HCT116 (cell line): ENCODE results near the gene KIF26A. TPM values are rescaled to one million over a fixed set of nuclear protein-coding genes. Genes with fewer than 3 reads are reported as not detected.

Experiments
- ATAC-seq: fragments of 200-7000 bp; cut with Tn5 transposase; 2 replicates; pipeline ENCODE4 v1.9.1; 2020; ENCODE audit warnings: mild to moderate bottlenecking, moderate library complexity
- BruUV-seq: library from RNA; stranded (reverse); fragments of 400-500 nt; replicated peaks from 2 replicates; lab custom pipeline; 2021; lab: Mats Ljungman, UMichigan
- CTCF ChIA-PET: fragments of 300-600 bp; sonication (Branson Sonifier 250); formaldehyde crosslinking; loops from one replicate; lab custom pipeline; 2021; ENCODE audit warnings: antibody characterized with exemption; lab: Charles Lee
- POLR2A ChIA-PET: fragments of 300-600, 350-600 bp; sonication (Branson Sonifier 250); formaldehyde crosslinking; loops from one replicate; lab custom pipeline; 2021; ENCODE audit warnings: antibody characterized with exemption; lab: Charles Lee
- RAD21 ChIA-PET, 2 experiments: fragments of 300-600 bp; sonication (Branson Sonifier 250); formaldehyde crosslinking; loops; one replicate each; lab custom pipeline; 2023; ENCODE audit warnings: low total read pairs in 2 of 2; ENCODE audit not compliant: uncharacterized antibody in 2 of 2, unreplicated experiment in 2 of 2, low non-redundant PET in 1 of 2; lab: Charles Lee
- DNase-seq: peaks from one replicate; pipeline ENCODE4 v3.0.0-alpha.2; 2010; ENCODE audit warnings: low read depth, low spot score
- H2AFZ ChIP-seq: fragments of 200-600 bp; shearing (Covaris generic), sonication (generic); 2 replicates; pipeline ENCODE4 v1.6.1; 2017; ENCODE audit warnings: low read depth, mixed run types, mixed read lengths, antibody characterized with exemption, low read length; ENCODE audit not compliant: poor library complexity, severe bottlenecking
- H3K27ac ChIP-seq: 2 replicates; pipeline ENCODE4 v1.5.1; 2012; ENCODE audit warnings: low read depth, low read length
- H3K27me3 ChIP-seq: fragments of 200-600 bp; sonication (generic); 2 replicates; pipeline ENCODE4 v1.6.1; 2016; ENCODE audit warnings: mixed run types, low read length, mixed read lengths; ENCODE audit not compliant: insufficient read depth
- H3K36me3 ChIP-seq, 2 experiments: fragments of 200-500 bp in 1 of 2; fragments of 200-600 bp in 1 of 2; sonication (Bioruptor generic) in 1 of 2; sonication (generic) in 1 of 2; 2 replicates each; pipeline versions ENCODE4 v1.5.1 to v1.6.1; 2014 to 2016; ENCODE audit warnings: low read length in 2 of 2, inconsistent platforms in 1 of 2, mixed read lengths in 1 of 2, mixed run types in 1 of 2; ENCODE audit not compliant: insufficient read depth in 2 of 2, control insufficient read depth in 1 of 2
- H3K4me1 ChIP-seq, 2 experiments: fragments of 200-600 bp in 1 of 2; sonication (generic) in 1 of 2; 2 replicates each; pipeline versions ENCODE4 v1.5.1 to v1.6.1; 2012 to 2017; ENCODE audit warnings: low read length in 2 of 2, inconsistent platforms in 1 of 2, mild to moderate bottlenecking in 1 of 2, mixed read lengths in 1 of 2, mixed run types in 1 of 2, moderate library complexity in 1 of 2; ENCODE audit not compliant: insufficient read depth in 2 of 2, control insufficient read depth in 1 of 2
- H3K4me2 ChIP-seq: fragments of 200-600 bp; sonication (generic); 2 replicates; pipeline ENCODE4 v1.6.1; 2017; ENCODE audit warnings: mixed run types, low read length, mixed read lengths
- H3K4me3 ChIP-seq, 2 experiments: fragments of 200-600 bp in 1 of 2; sonication (generic) in 1 of 2; replicated peaks in 1 of 2; 2 replicates each; pipeline ENCODE4 v1.5.1; 2011 to 2016; ENCODE audit warnings: low read length in 2 of 2, control low read depth in 1 of 2, low read depth in 1 of 2, mild to moderate bottlenecking in 1 of 2, mixed read lengths in 1 of 2, mixed run types in 1 of 2
- H3K79me2 ChIP-seq: fragments of 200-600 bp; sonication (generic); 2 replicates; pipeline ENCODE4 v1.6.1; 2017; ENCODE audit warnings: mild to moderate bottlenecking, mixed run types, low read length, moderate library complexity, mixed read lengths; ENCODE audit not compliant: insufficient read depth
- H3K9ac ChIP-seq: fragments of 200-600 bp; sonication (generic); 2 replicates; pipeline ENCODE4 v1.6.1; 2016; ENCODE audit warnings: low read length, mixed read lengths
- H3K9me2 ChIP-seq: fragments of 200-600 bp; sonication (generic), shearing (Covaris generic); 2 replicates; pipeline ENCODE4 v1.6.1; 2017; ENCODE audit warnings: mixed run types, mild to moderate bottlenecking, moderate library complexity; ENCODE audit not compliant: insufficient read depth
- H3K9me3 ChIP-seq, 2 experiments: fragments of 200-500 bp in 1 of 2; fragments of 200-600 bp in 1 of 2; sonication (Bioruptor generic) in 1 of 2; sonication (generic) in 1 of 2; 2 replicates each; pipeline ENCODE4 v1.6.1; 2014 to 2017; ENCODE audit warnings: low read length in 2 of 2, mixed read lengths in 2 of 2, inconsistent platforms in 1 of 2, low read depth in 1 of 2, mild to moderate bottlenecking in 1 of 2, mixed run types in 1 of 2, moderate library complexity in 1 of 2; ENCODE audit not compliant: control insufficient read depth in 1 of 2, insufficient read depth in 1 of 2
- H4K20me1 ChIP-seq: fragments of 200-600 bp; sonication (generic), shearing (Covaris generic); 2 replicates; pipeline ENCODE4 v1.6.1; 2017; ENCODE audit warnings: mixed run types, mild to moderate bottlenecking, moderate library complexity; ENCODE audit not compliant: insufficient read depth
- ATF3 ChIP-seq: IDR thresholded peaks from 2 replicates; pipeline ENCODE4 v1.6.1; 2012
- CEBPB ChIP-seq: IDR thresholded peaks from 2 replicates; pipeline ENCODE4 v1.6.1; 2012; ENCODE audit warnings: low read depth
- CTCF ChIP-seq, 3 experiments: fragments of 200-600 bp in 1 of 3; sonication (generic) in 1 of 3; IDR thresholded peaks in 2 of 3; conservative IDR thresholded peaks in 1 of 3; 2 replicates each; pipeline ENCODE4 v1.5.1; 2012 to 2017; ENCODE audit warnings: low read depth in 2 of 3, low read length in 2 of 3, antibody characterized with exemption in 1 of 3, borderline replicate concordance in 1 of 3, control low read depth in 1 of 3, mild to moderate bottlenecking in 1 of 3, mixed read lengths in 1 of 3, mixed run types in 1 of 3, moderate library complexity in 1 of 3; ENCODE audit not compliant: insufficient read depth in 1 of 3
- EGR1 ChIP-seq: IDR thresholded peaks from 2 replicates; pipeline ENCODE4 v1.6.1; 2012; ENCODE audit warnings: low read depth
- ELF1 ChIP-seq: IDR thresholded peaks from 2 replicates; pipeline ENCODE4 v1.6.1; 2012; ENCODE audit warnings: low read depth, borderline replicate concordance
- EZH2 ChIP-seq: fragments of 200-600 bp; sonication (generic); IDR thresholded peaks from 2 replicates; pipeline ENCODE4 v1.6.1; 2017; ENCODE audit warnings: antibody characterized with exemption, mixed run types
- EZH2phosphoT487 ChIP-seq: fragments of 200-600 bp; IDR thresholded peaks from 2 replicates; pipeline ENCODE4 v1.6.1; 2018; ENCODE audit warnings: antibody characterized with exemption, borderline replicate concordance
- FOSL1 ChIP-seq: IDR thresholded peaks from 2 replicates; pipeline ENCODE4 v1.6.1; 2012; ENCODE audit warnings: low read depth
- JUND ChIP-seq: IDR thresholded peaks from 2 replicates; pipeline ENCODE4 v1.6.1; 2012
- POLR2A ChIP-seq: IDR thresholded peaks from 2 replicates; pipeline ENCODE4 v1.7.0; 2011; ENCODE audit warnings: borderline replicate concordance; ENCODE audit not compliant: insufficient read depth, insufficient read length; ENCODE audit errors: extremely low read depth
- POLR2AphosphoS5 ChIP-seq: IDR thresholded peaks from 2 replicates; pipeline ENCODE4 v1.6.1; 2011; ENCODE audit warnings: mild to moderate bottlenecking, low read depth, low read length, moderate library complexity
- REST ChIP-seq: IDR thresholded peaks from 2 replicates; pipeline ENCODE4 v1.6.1; 2012; ENCODE audit warnings: low read depth
- SIN3A ChIP-seq: IDR thresholded peaks from 2 replicates; pipeline ENCODE4 v1.6.1; 2012; ENCODE audit warnings: low read depth
- SP1 ChIP-seq: IDR thresholded peaks from 2 replicates; pipeline ENCODE4 v1.6.1; 2012; ENCODE audit warnings: low read depth
- SRF ChIP-seq: IDR thresholded peaks from 2 replicates; pipeline ENCODE4 v1.6.1; 2012; ENCODE audit warnings: low read depth
- TCF7L2 ChIP-seq: IDR thresholded peaks from 2 replicates; pipeline ENCODE4 v1.7.0; 2011; ENCODE audit warnings: borderline replicate concordance, inconsistent platforms; ENCODE audit not compliant: insufficient read depth, insufficient read length; ENCODE audit errors: extremely low read depth
- YY1 ChIP-seq: IDR thresholded peaks from 2 replicates; pipeline ENCODE4 v1.6.1; 2011; ENCODE audit warnings: low read length, low read depth, moderate library complexity, mild to moderate bottlenecking; ENCODE audit not compliant: insufficient replicate concordance; ENCODE audit errors: extremely low read depth
- ZFX ChIP-seq: fragments of 450-650 bp; IDR thresholded peaks from 2 replicates; pipeline ENCODE4 v1.6.1; 2017
- ZNF274 ChIP-seq: fragments of 200-500 bp; sonication (Bioruptor generic); IDR thresholded peaks from 2 replicates; pipeline ENCODE4 v1.6.1; 2014; ENCODE audit warnings: mild to moderate bottlenecking, low read depth, low read length, inconsistent platforms
- intact Hi-C: fragments of 100-400 bp; cut with micrococcal nuclease; formaldehyde crosslinking; loops from 2 replicates; pipeline ENCODE4 v1.10.0; 2022
- total RNA-seq: library from RNA; stranded (reverse); gene quantifications from one replicate; pipeline ENCODE4 v1.2.1, GENCODE V29; 2021; ENCODE audit not compliant: unreplicated experiment
- TF ChIP-seq, protein P1 (sequence below): IDR thresholded peaks from 2 replicates; pipeline ENCODE4 v1.6.1; 2011; ENCODE audit warnings: mild to moderate bottlenecking, low read length, moderate library complexity; ENCODE audit not compliant: insufficient replicate concordance; ENCODE audit errors: extremely low read depth

KIF26A gene
- total RNA-seq, 1 experiment from 2014 or later = 10.2 TPM

- H3K4me3 ChIP-seq = no peak overlapping the region
- H3K4me2 ChIP-seq = no peak overlapping the region
- no peaks in the 10 kb centered on the region for H4K20me1 ChIP-seq
- H3K9me3 ChIP-seq = no peaks in the 10 kb centered on the region
- ChIA-PET CTCF (interaction anchor here (1.7 kb wide), 1 partner anchor 39 kb away, joined by 4 read pairs; no protein-coding TSS in a partner anchor), RAD21 (no interaction called here), POLR2A (no interaction called here)
- H3K79me2 ChIP-seq = no peaks in the 10 kb centered on the region
- no peak for TF ChIP-seq CTCF (IDR thresholded peaks at IDR 0.05 in 2 of 3, conservative IDR thresholded peaks at IDR 0.05 in 1 of 3; ENCODE audit: borderline replicate concordance in 1 of 3, insufficient read depth in 1 of 3, low read depth in 2 of 3, low read length in 2 of 3)
- TF ChIP-seq JUND = no peak
- TF ChIP-seq, protein P1, sequence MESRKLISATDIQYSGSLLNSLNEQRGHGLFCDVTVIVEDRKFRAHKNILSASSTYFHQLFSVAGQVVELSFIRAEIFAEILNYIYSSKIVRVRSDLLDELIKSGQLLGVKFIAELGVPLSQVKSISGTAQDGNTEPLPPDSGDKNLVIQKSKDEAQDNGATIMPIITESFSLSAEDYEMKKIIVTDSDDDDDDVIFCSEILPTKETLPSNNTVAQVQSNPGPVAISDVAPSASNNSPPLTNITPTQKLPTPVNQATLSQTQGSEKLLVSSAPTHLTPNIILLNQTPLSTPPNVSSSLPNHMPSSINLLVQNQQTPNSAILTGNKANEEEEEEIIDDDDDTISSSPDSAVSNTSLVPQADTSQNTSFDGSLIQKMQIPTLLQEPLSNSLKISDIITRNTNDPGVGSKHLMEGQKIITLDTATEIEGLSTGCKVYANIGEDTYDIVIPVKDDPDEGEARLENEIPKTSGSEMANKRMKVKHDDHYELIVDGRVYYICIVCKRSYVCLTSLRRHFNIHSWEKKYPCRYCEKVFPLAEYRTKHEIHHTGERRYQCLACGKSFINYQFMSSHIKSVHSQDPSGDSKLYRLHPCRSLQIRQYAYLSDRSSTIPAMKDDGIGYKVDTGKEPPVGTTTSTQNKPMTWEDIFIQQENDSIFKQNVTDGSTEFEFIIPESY = no peak
- no peak for TF ChIP-seq TCF7L2
- TF ChIP-seq ATF3 = no peak
- no peak for TF ChIP-seq ELF1
- TF ChIP-seq SIN3A = no peak
- no peak for TF ChIP-seq YY1
- no peak for TF ChIP-seq ZFX
- TF ChIP-seq EZH2 = no peak
- TF ChIP-seq SP1 = no peak
- TF ChIP-seq CEBPB = no peak
- TF ChIP-seq ZNF274 = no peak
- no peak for TF ChIP-seq POLR2A
- no peak for TF ChIP-seq POLR2AphosphoS5
- no peak for TF ChIP-seq EGR1
- no peak for TF ChIP-seq SRF
- TF ChIP-seq REST = no peak
- TF ChIP-seq EZH2phosphoT487 = no peak
- TF ChIP-seq FOSL1 = no peak
- no peaks in the 10 kb centered on the region for H3K9me2 ChIP-seq
- intact Hi-C loops = no loop called here
- H3K9ac ChIP-seq = no peak overlapping the region
- no peaks in the 10 kb centered on the region for H3K36me3 ChIP-seq
- H2AFZ ChIP-seq = no peak overlapping the region
- no peak for ATAC-seq
- peaks cover 7 to 14% of the 10 kb centered on the region in 2 experiments; a peak in 3 of 4 replicates for H3K4me1 ChIP-seq
- no peak overlapping the region for H3K27ac ChIP-seq
- BruUV-seq = no TSS peak
- no peak for DNase-seq
- H3K27me3 ChIP-seq = no peaks in the 10 kb centered on the region
These were observed 45.4 kb upstream of the KIF26A start for GRCh38 chr14:104092931-104093365.
